ENCODE results near the gene SSR2. TPM values are rescaled to one million over a fixed set of nuclear protein-coding genes. Genes with fewer than 3 reads are reported as not detected.

Gene SSR2
- total RNA-seq, 2 experiments from 2014 or later = 235 to 273 TPM

GRCh38 chr1:155975375-155976061 is 45.2 kb downstream of the SSR2 start:
- ChIA-PET CTCF (interaction anchor here (0.6 to 5.0 kb wide), 10 partner anchors 8 to 122 kb away, joined by 3 to 38 read pairs (median 6); no protein-coding TSS in a partner anchor), POLR2A (interaction anchor here (1.0 kb wide), 1 partner anchor 8 kb away, joined by 3 read pairs; no protein-coding TSS in a partner anchor)
- Mint-ChIP-seq H3K36me3 (ENCODE audit: low read depth) (peaks cover 55% of the 10 kb centered on the region), H3K9me3 (no peaks in the 10 kb centered on the region), H3K27me3 (no peaks in the 10 kb centered on the region), H3K4me3 (peak overlapping the region; percentile 99), H3K4me1 (peaks cover 69% of the 10 kb centered on the region), H3K27ac (peak overlapping the region; percentile 87)
- no peak for DNase-seq

- no peaks in the 10 kb centered on the region for H3K9me3 Mint-ChIP-seq
- peak overlapping the region; percentile 99 for H3K4me3 Mint-ChIP-seq
- ChIA-PET CTCF (interaction anchor here (0.6 to 2.6 kb wide), 6 partner anchors 8 to 80 kb away, joined by 3 to 15 read pairs (median 4); no protein-coding TSS in a partner anchor), POLR2A (interaction anchor here (1.0 kb wide), 1 partner anchor 9 kb away, joined by 3 read pairs; no protein-coding TSS in a partner anchor)
- H3K36me3 Mint-ChIP-seq (ENCODE audit: low read depth) = peaks cover 64% of the 10 kb centered on the region
- H3K4me1 Mint-ChIP-seq = peaks cover 70% of the 10 kb centered on the region
- no peaks in the 10 kb centered on the region for H3K27me3 Mint-ChIP-seq
- peak overlapping the region; percentile 87 for H3K27ac Mint-ChIP-seq
- DNase-seq = no peak
These were observed 46.3 kb downstream of the SSR2 start for GRCh38 chr1:155974208-155975115.

- H3K27me3 Mint-ChIP-seq = no peaks in the 10 kb centered on the region
- no peak for DNase-seq
- H3K27ac Mint-ChIP-seq = peak overlapping the region; percentile 87
- H3K36me3 Mint-ChIP-seq (ENCODE audit: low read depth) = peaks cover 69% of the 10 kb centered on the region
- no peak overlapping the region for H3K4me3 Mint-ChIP-seq
- POLR2A ChIA-PET = no interaction called here
- peaks cover 75% of the 10 kb centered on the region for H3K4me1 Mint-ChIP-seq
- CTCF ChIA-PET = interaction anchor here (0.6 to 2.6 kb wide), 3 partner anchors 10 to 79 kb away, joined by 3 to 15 read pairs (median 9); no protein-coding TSS in a partner anchor
- H3K9me3 Mint-ChIP-seq = no peaks in the 10 kb centered on the region
These were observed 47.0 kb downstream of the SSR2 start for GRCh38 chr1:155973723-155974122.

GRCh38 chr1:155971910-155972809 is 48.6 kb downstream of the SSR2 start:
- H3K4me1 Mint-ChIP-seq = peaks cover 91% of the 10 kb centered on the region
- H3K4me3 Mint-ChIP-seq = peak overlapping the region; percentile 8
- peaks cover 76% of the 10 kb centered on the region for H3K36me3 Mint-ChIP-seq (ENCODE audit: low read depth)
- POLR2A ChIA-PET = no interaction called here
- H3K27ac Mint-ChIP-seq = peak overlapping the region; percentile 76
- H3K9me3 Mint-ChIP-seq = no peaks in the 10 kb centered on the region
- CTCF ChIA-PET = interaction anchor here (2.6 kb wide), 1 partner anchor 18 kb away, joined by 9 read pairs; no protein-coding TSS in a partner anchor
- H3K27me3 Mint-ChIP-seq = no peaks in the 10 kb centered on the region
- DNase-seq = no peak

DNA sequence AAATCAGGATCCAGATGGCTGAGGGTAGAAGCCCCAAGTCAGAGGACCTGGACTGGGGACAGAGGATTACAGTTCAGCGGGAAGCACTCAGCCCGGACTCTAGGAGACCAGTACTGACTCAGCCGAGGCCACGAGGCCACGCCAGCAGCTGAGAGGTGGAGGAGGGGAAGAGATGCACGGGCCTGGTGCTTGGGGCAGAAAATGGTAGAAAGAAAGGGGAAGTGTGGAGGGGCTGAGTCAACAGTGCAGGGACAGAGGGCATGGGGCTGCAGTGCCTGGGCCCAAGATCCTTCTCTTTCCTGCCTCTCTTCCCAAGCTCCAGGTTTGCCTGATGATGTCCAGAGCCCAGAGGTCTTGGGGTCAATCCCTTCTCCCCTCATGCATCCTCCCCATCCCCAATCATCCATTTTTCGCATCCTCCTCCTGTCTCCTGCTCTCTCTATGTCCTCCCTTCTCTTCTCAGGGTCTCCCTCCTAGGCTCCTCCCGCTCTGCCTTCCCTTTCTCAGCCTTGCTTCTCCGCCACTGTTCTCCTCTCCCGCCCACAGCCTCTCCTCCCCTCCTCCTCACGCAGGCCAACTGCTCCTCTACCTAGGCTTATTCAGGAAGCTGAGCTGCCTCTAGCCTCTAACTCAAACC is 50.1 kb downstream of the SSR2 start:
- Mint-ChIP-seq H3K27ac (peak overlapping the region; percentile 83), H3K9me3 (no peaks in the 10 kb centered on the region), H3K36me3 (ENCODE audit: low read depth) (peaks cover 78% of the 10 kb centered on the region), H3K4me3 (peak overlapping the region; percentile 19), H3K27me3 (no peaks in the 10 kb centered on the region), H3K4me1 (peaks cover 95% of the 10 kb centered on the region)
- ChIA-PET CTCF (interaction anchor here (1.3 kb wide), 2 partner anchors 10 to 12 kb away, joined by 3 read pairs; no protein-coding TSS in a partner anchor), POLR2A (interaction anchor here (0.5 to 0.7 kb wide), 2 partner anchors 75 to 77 kb away, joined by 3 to 4 read pairs; no protein-coding TSS in a partner anchor)
- no peak for DNase-seq

GRCh38 chr1:155969377-155969791 is 51.4 kb downstream of the SSR2 start:
- ChIA-PET POLR2A (no interaction called here), CTCF (interaction anchor here (0.5 to 1.4 kb wide), 2 partner anchors 20 to 58 kb away, joined by 3 read pairs; no protein-coding TSS in a partner anchor)
- Mint-ChIP-seq H3K9me3 (no peaks in the 10 kb centered on the region), H3K27me3 (no peaks in the 10 kb centered on the region), H3K4me1 (peaks cover 86% of the 10 kb centered on the region), H3K4me3 (no peak overlapping the region), H3K36me3 (ENCODE audit: low read depth) (peaks cover 76% of the 10 kb centered on the region), H3K27ac (peak overlapping the region; percentile 81)
- no peak for DNase-seq

- H3K9me3 Mint-ChIP-seq = no peaks in the 10 kb centered on the region
- no peaks in the 10 kb centered on the region for H3K27me3 Mint-ChIP-seq
- H3K27ac Mint-ChIP-seq = peak overlapping the region; percentile 90
- peaks cover 83% of the 10 kb centered on the region for H3K4me1 Mint-ChIP-seq
- peak overlapping the region; percentile 40 for H3K4me3 Mint-ChIP-seq
- POLR2A ChIA-PET = interaction anchor here (1.1 to 1.5 kb wide), 2 partner anchors 22 to 35 kb away, joined by 3 to 4 read pairs; partner anchors contain the start of gene KHDC4
- H3K36me3 Mint-ChIP-seq (ENCODE audit: low read depth) = peaks cover 75% of the 10 kb centered on the region
- no peak for DNase-seq
- CTCF ChIA-PET = interaction anchor here (0.6 to 3.6 kb wide), 7 partner anchors 9 to 836 kb away, joined by 3 to 35 read pairs (median 3); partner anchors contain the start of gene ARHGEF2
These were observed 52.1 kb downstream of the SSR2 start for GRCh38 chr1:155968670-155969069.

- no peaks in the 10 kb centered on the region for H3K27me3 Mint-ChIP-seq
- peaks cover 76% of the 10 kb centered on the region for H3K4me1 Mint-ChIP-seq
- POLR2A ChIA-PET = interaction anchor here (1.1 to 1.5 kb wide), 2 partner anchors 22 to 34 kb away, joined by 3 to 4 read pairs; partner anchors contain the start of gene KHDC4
- H3K9me3 Mint-ChIP-seq = no peaks in the 10 kb centered on the region
- H3K27ac Mint-ChIP-seq = peak overlapping the region; percentile 90
- peak overlapping the region; percentile 40 for H3K4me3 Mint-ChIP-seq
- DNase-seq = no peak
- H3K36me3 Mint-ChIP-seq (ENCODE audit: low read depth) = peaks cover 69% of the 10 kb centered on the region
- CTCF ChIA-PET = interaction anchor here (0.5 to 3.6 kb wide), 10 partner anchors 10 to 835 kb away, joined by 3 to 35 read pairs (median 3); partner anchors contain the start of gene ARHGEF2
These were observed 52.7 kb downstream of the SSR2 start for GRCh38 chr1:155968051-155968400.

DNA sequence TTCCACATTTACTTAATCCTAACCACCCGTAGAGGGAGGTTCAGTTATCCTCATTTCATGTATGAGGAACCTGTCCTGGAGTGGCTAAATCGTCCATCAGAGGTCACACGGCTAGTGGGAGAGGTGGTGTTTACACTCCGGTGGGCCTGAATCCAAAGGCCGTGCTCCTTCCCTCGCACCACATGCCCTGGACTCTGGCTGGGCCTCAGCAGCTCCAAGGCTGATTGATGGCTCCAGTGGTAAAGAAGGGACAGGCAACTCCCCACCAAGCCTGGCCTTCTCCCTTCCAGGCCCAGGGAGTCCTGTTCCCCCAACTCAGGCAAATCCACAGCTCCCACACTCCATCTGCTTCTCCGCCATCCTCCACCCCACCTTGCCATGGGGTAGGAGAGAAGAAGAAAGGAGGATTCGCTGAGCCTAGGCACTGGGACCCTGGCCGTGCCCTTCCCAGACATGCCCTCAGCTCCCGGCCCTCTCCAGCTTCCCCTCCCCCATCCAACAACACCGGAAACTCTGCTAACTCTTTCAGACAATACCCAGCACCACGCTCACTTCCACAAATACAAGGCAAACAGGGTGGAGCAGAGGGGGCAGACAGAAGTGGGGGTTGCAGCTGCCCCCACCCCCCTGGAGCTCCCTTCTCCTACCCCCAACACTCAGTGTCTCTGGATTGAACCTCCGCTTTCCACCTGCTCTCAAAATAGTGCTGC is 53.3 kb downstream of the SSR2 start:
- H3K4me3 Mint-ChIP-seq = peak overlapping the region; percentile 40

DNA sequence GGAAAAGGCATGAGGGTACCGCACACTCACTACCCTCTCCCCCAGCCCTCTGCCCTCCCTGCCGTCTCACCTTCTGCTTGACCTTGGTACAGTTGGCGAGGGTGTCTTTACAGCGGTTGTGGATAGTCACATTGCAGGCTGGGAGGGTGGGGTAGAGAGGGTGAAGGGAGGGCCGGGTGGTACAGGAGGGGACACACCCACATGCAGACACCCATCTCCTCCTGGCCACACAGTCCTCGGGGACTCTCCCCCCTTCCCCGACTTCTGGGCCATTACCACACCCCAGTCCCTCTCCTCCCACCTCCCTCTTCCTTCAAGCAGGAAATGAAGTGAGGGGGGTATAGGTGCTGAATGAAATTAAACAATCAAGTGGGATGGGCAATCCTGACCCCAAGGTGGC is 54.0 kb downstream of the SSR2 start:
- H3K4me1 Mint-ChIP-seq = peaks cover 76% of the 10 kb centered on the region
- H3K9me3 Mint-ChIP-seq = no peaks in the 10 kb centered on the region
- ChIA-PET POLR2A (no interaction called here), CTCF (interaction anchor here (0.6 to 3.6 kb wide), 7 partner anchors 8 to 100 kb away, joined by 3 to 35 read pairs (median 3); partner anchors contain the start of gene ARHGEF2)
- peak overlapping the region; percentile 90 for H3K27ac Mint-ChIP-seq
- peaks cover 73% of the 10 kb centered on the region for H3K36me3 Mint-ChIP-seq (ENCODE audit: low read depth)
- no peaks in the 10 kb centered on the region for H3K27me3 Mint-ChIP-seq
- no peak overlapping the region for H3K4me3 Mint-ChIP-seq
- DNase-seq = no peak

More for the DNA sequence above, 53.3 kb downstream of the SSR2 start:
- Mint-ChIP-seq H3K4me1 (peaks cover 76% of the 10 kb centered on the region), H3K27ac (peak overlapping the region; percentile 90), H3K27me3 (no peaks in the 10 kb centered on the region), H3K9me3 (no peaks in the 10 kb centered on the region), H3K36me3 (ENCODE audit: low read depth) (peaks cover 69% of the 10 kb centered on the region)
- ChIA-PET POLR2A (interaction anchor here (1.5 kb wide), 1 partner anchor 34 kb away, joined by 3 read pairs; the partner anchor contains the start of gene KHDC4), CTCF (interaction anchor here (0.5 to 3.6 kb wide), 11 partner anchors 7 to 99 kb away, joined by 3 to 35 read pairs (median 3); partner anchors contain the start of gene ARHGEF2)
- peak; percentile 47 for DNase-seq

Data from activated CD4-positive, alpha-beta T cell treated with anti-CD3 and anti-CD28 coated beads, Interleukin-2, amount 10 ng/mL, durations not matched to agents 7 days and 5 days (primary cell).